Measurements from ENCODE around the gene MSL3B.

Gene MSL3B

GRCh38 chr2:233865838-233866237, 2.3 kb downstream of the MSL3B start:
- DNase-seq, result no peak
- Mint-ChIP-seq H3K27me3 (ENCODE audit: low read depth in 3 of 3) (peaks cover 6 to 15% (median 13%) of the 10 kb centered on the region in 3 donors), H3K27ac (no peak overlapping the region), H3K36me3 (peaks cover 6 to 12% (median 12%) of the 10 kb centered on the region in 3 donors), H3K9me3 (peaks cover 0 to 13% (median 7%) of the 10 kb centered on the region in 6 donors), H3K4me1 (peaks cover 6 to 15% of the 10 kb centered on the region in 2 donors), H3K4me3 (no peak overlapping the region)

- DNase-seq, result no peak
- no peak overlapping the region for H3K27ac Mint-ChIP-seq
- H3K27me3 Mint-ChIP-seq (ENCODE audit: low read depth in 3 of 3), result peaks cover 0 to 10% (median 2%) of the 10 kb centered on the region in 3 donors
Observed at GRCh38 chr2:233862261-233862768, 5.9 kb downstream of the MSL3B start.

GRCh38 chr2:233858331-233858730, 9.9 kb downstream of the MSL3B start:
- no peaks in the 10 kb centered on the region for H3K9me3 Mint-ChIP-seq
- no peak for DNase-seq
- H3K4me1 Mint-ChIP-seq, result peaks cover 18 to 29% of the 10 kb centered on the region in 2 donors
- H3K4me3 Mint-ChIP-seq, result no peak overlapping the region
- H3K27ac Mint-ChIP-seq, result no peak overlapping the region
- H3K27me3 Mint-ChIP-seq (ENCODE audit: low read depth in 3 of 3), result peaks cover 6 to 10% (median 8%) of the 10 kb centered on the region in 3 donors
- peaks cover 0 to 4% (median 0%) of the 10 kb centered on the region in 3 donors for H3K36me3 Mint-ChIP-seq

More at GRCh38 chr2:233862261-233862768, 5.9 kb downstream of the MSL3B start:
- H3K4me3 Mint-ChIP-seq, result no peak overlapping the region
- H3K36me3 Mint-ChIP-seq, result peaks cover 0 to 7% (median 7%) of the 10 kb centered on the region in 3 donors
- H3K9me3 Mint-ChIP-seq, result peaks cover 0 to 5% (median 0%) of the 10 kb centered on the region in 6 donors
- peaks cover 1 to 7% of the 10 kb centered on the region in 2 donors for H3K4me1 Mint-ChIP-seq

GRCh38 chr2:233857511-233858141, 10.6 kb downstream of the MSL3B start:
- H3K27ac Mint-ChIP-seq, result no peak overlapping the region

GRCh38 chr2:233856184-233856583, 12.0 kb downstream of the MSL3B start:
- peak overlapping the region in 2 of 6 donors; percentile 31 to 76 for H3K27ac Mint-ChIP-seq
- peak overlapping the region in 1 of 5 donors; percentile 29 for H3K4me3 Mint-ChIP-seq
- DNase-seq, result no peak
- H3K9me3 Mint-ChIP-seq, result no peaks in the 10 kb centered on the region
- H3K4me1 Mint-ChIP-seq, result peaks cover 22 to 39% of the 10 kb centered on the region in 2 donors
- no peaks in the 10 kb centered on the region for H3K36me3 Mint-ChIP-seq
- peaks cover 4 to 8% (median 6%) of the 10 kb centered on the region in 3 donors for H3K27me3 Mint-ChIP-seq (ENCODE audit: low read depth in 3 of 3)

More at GRCh38 chr2:233857511-233858141, 10.6 kb downstream of the MSL3B start:
- Mint-ChIP-seq H3K36me3 (peaks cover 0 to 4% (median 0%) of the 10 kb centered on the region in 3 donors), H3K27me3 (ENCODE audit: low read depth in 3 of 3) (peaks cover 6 to 10% (median 8%) of the 10 kb centered on the region in 3 donors), H3K9me3 (no peaks in the 10 kb centered on the region), H3K4me1 (peaks cover 22 to 36% of the 10 kb centered on the region in 2 donors), H3K4me3 (peak overlapping the region in 1 of 5 donors; percentile 36)
- DNase-seq, result peak; percentile 25 to 33 (median 27)

- Mint-ChIP-seq H3K9me3 (no peaks in the 10 kb centered on the region), H3K27ac (peak overlapping the region in 4 of 6 donors; percentile 11 to 88 (median 41)), H3K36me3 (no peaks in the 10 kb centered on the region), H3K4me3 (peak overlapping the region; percentile 62 to 99 (median 97)), H3K4me1 (peaks cover 22 to 39% of the 10 kb centered on the region in 2 donors), H3K27me3 (ENCODE audit: low read depth in 3 of 3) (peaks cover 4 to 8% (median 6%) of the 10 kb centered on the region in 3 donors)
- no peak for DNase-seq
Observed at GRCh38 chr2:233855345-233855744, 12.8 kb downstream of the MSL3B start.

- Mint-ChIP-seq H3K36me3 (no peaks in the 10 kb centered on the region), H3K4me1 (peaks cover 22 to 39% of the 10 kb centered on the region in 2 donors)
Observed at GRCh38 chr2:233854241-233854981, 13.8 kb downstream of the MSL3B start, which contains the start of gene HJURP. Gene HJURP (minus strand): TSS chr2:233854535. CDS start chr2:233854500, 35 bp downstream.

GRCh38 chr2:233853883-233854240, 14.3 kb downstream of the MSL3B start:
- no peak overlapping the region for H3K27ac Mint-ChIP-seq
- DNase-seq, result no peak
- H3K4me3 Mint-ChIP-seq, result peak overlapping the region; percentile 95 to 99 (median 98)
- peaks cover 22 to 39% of the 10 kb centered on the region in 2 donors for H3K4me1 Mint-ChIP-seq
- H3K27me3 Mint-ChIP-seq (ENCODE audit: low read depth in 3 of 3), result peaks cover 4 to 8% (median 6%) of the 10 kb centered on the region in 3 donors
- H3K9me3 Mint-ChIP-seq, result no peaks in the 10 kb centered on the region
- H3K36me3 Mint-ChIP-seq, result no peaks in the 10 kb centered on the region

More at GRCh38 chr2:233854241-233854981, 13.8 kb downstream of the MSL3B start, which contains the start of gene HJURP:
- H3K27me3 Mint-ChIP-seq (ENCODE audit: low read depth in 3 of 3), result peaks cover 4 to 8% (median 6%) of the 10 kb centered on the region in 3 donors
- DNase-seq, result peak; percentile 92 to 94 (median 93)
- H3K4me3 Mint-ChIP-seq, result peak within 1 kb of the TSS; percentile 95 to 99 (median 98)
- H3K27ac Mint-ChIP-seq, result peak within 1 kb of the TSS; percentile 88 to 96 (median 94)
- H3K9me3 Mint-ChIP-seq, result no peaks in the 10 kb centered on the region

GRCh38 chr2:233853353-233853752, 14.8 kb downstream of the MSL3B start:
- Mint-ChIP-seq H3K4me3 (peak overlapping the region; percentile 95 to 99 (median 98)), H3K9me3 (no peaks in the 10 kb centered on the region), H3K27me3 (ENCODE audit: low read depth in 3 of 3) (peaks cover 4 to 9% (median 6%) of the 10 kb centered on the region in 3 donors), H3K4me1 (peaks cover 22 to 39% of the 10 kb centered on the region in 2 donors), H3K27ac (no peak overlapping the region), H3K36me3 (no peaks in the 10 kb centered on the region)
- no peak for DNase-seq

- DNase-seq, result no peak
- Mint-ChIP-seq H3K27me3 (ENCODE audit: low read depth in 3 of 3) (peaks cover 4 to 9% (median 8%) of the 10 kb centered on the region in 3 donors), H3K27ac (no peak overlapping the region), H3K9me3 (no peaks in the 10 kb centered on the region), H3K4me3 (peak overlapping the region in 2 of 5 donors; percentile 33 to 44), H3K4me1 (peaks cover 20 to 29% of the 10 kb centered on the region in 2 donors), H3K36me3 (no peaks in the 10 kb centered on the region)
Observed at GRCh38 chr2:233852056-233852455, 16.1 kb downstream of the MSL3B start.

GRCh38 chr2:233851169-233851568, 17.0 kb downstream of the MSL3B start:
- Mint-ChIP-seq H3K9me3 (no peaks in the 10 kb centered on the region), H3K27ac (no peak overlapping the region), H3K4me1 (peaks cover 20 to 29% of the 10 kb centered on the region in 2 donors), H3K27me3 (ENCODE audit: low read depth in 3 of 3) (peaks cover 4 to 9% (median 8%) of the 10 kb centered on the region in 3 donors), H3K36me3 (no peaks in the 10 kb centered on the region), H3K4me3 (no peak overlapping the region)
- no peak for DNase-seq

- Mint-ChIP-seq H3K4me1 (peaks cover 19 to 26% of the 10 kb centered on the region in 2 donors), H3K27ac (no peak overlapping the region), H3K9me3 (no peaks in the 10 kb centered on the region), H3K27me3 (ENCODE audit: low read depth in 3 of 3) (peaks cover 4 to 9% (median 8%) of the 10 kb centered on the region in 3 donors), H3K36me3 (no peaks in the 10 kb centered on the region), H3K4me3 (no peak overlapping the region)
- DNase-seq, result no peak
Observed at GRCh38 chr2:233850745-233851144, 17.4 kb downstream of the MSL3B start.

- no peaks in the 10 kb centered on the region for H3K36me3 Mint-ChIP-seq
- H3K27me3 Mint-ChIP-seq (ENCODE audit: low read depth in 3 of 3), result peaks cover 4 to 7% (median 7%) of the 10 kb centered on the region in 3 donors
- H3K4me3 Mint-ChIP-seq, result no peak overlapping the region
- peaks cover 12 to 20% of the 10 kb centered on the region in 2 donors for H3K4me1 Mint-ChIP-seq
- H3K27ac Mint-ChIP-seq, result no peak overlapping the region
- no peaks in the 10 kb centered on the region for H3K9me3 Mint-ChIP-seq
- no peak for DNase-seq
Observed at GRCh38 chr2:233849607-233850271, 18.4 kb downstream of the MSL3B start.
